8988T (cell line): ENCODE data around the gene BPIFB2.
"Not testable (repeated sequence)": the region's sequence is repeated elsewhere in the genome, so short reads cannot be mapped to it uniquely, and the experiment has no call there.

Experiments
- DNase-seq: peaks from one replicate; pipeline ENCODE4 v3.0.0; 2011

The BPIFB2 gene

DNA sequence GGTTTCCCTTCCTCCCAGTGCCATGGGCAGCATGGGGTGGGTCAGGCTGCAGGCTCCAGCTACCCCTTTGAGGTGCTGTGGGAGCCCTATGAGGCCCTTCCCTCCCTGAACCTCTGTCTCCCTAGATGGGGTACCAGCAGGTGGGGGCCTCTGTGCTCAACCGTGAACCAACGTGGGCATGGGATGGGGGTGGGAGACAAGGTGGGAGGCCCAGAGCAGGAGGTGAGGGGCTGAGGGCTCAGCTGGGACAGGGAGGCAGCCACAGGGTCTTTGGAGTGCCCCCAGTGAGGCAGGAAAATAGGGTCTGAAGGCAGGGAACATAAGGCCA lies 36.6 kb upstream of the BPIFB2 start:
- DNase-seq: no peak

DNA sequence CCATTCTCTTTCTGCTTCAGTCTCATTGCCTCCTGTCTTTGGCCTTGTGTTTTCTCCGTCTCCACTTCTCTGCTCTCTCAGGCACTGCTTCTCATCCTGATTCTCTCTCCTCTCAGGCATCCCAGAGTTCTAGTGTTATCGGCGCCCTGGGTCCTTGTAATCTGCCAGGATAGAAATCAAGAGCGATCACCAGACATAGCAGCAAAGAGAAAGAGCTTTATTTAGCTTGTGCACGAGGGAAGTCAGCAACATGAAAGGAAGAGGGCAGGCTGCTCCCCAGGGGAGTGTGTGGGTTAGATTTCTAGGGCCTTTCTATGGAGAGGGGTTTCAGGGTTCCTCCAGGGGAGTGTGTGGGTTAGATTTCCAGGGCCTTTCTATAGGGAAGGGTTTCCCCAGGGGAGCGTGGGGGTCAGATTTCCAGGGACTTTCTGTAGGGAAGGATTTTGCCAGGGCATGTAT lies 35.8 kb upstream of the BPIFB2 start:
- no peak for DNase-seq

DNA sequence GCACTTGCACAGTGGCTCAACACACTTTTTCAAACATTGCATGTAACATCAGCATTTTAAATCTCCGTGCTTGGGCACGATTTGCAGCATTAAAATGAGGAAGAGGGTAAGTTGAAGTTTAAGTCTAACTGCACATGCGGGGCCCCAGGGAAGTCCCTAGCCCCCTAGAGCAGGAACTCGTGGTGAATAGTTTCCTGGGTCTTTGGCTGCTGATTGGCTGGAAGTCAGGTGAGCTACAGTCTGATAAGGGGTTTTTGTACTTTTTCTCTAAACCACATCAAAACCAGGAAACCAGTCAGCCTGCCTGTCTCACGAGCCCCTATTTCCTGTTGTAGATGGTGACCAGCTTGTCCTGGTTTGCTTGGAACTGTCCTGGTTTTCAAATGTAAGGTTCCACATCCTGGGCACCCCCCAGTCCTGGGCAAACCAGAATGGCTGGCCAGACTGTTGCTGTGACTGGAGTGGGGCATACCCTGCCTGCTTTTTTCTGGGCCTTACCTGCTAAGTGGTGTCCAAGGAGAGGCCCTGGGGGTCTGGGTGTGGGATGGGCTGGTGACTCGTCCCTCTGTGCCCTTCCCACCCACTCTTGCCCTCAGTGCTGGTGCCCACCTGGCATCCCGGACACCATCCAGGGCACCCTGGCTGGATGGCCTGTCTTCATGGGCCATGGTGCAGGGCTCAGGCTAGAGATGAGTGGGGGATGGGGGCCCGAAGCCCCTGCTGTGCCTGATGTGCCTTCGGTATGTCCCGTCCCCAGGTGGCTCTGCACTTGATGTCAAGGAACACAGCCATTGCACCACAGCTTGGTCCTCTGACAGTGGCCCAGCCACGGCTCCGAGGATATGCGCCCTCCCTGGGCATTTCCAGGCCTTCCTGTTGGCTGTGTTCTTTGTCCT lies 35.1 kb upstream of the BPIFB2 start:
- DNase-seq: no peak

DNA sequence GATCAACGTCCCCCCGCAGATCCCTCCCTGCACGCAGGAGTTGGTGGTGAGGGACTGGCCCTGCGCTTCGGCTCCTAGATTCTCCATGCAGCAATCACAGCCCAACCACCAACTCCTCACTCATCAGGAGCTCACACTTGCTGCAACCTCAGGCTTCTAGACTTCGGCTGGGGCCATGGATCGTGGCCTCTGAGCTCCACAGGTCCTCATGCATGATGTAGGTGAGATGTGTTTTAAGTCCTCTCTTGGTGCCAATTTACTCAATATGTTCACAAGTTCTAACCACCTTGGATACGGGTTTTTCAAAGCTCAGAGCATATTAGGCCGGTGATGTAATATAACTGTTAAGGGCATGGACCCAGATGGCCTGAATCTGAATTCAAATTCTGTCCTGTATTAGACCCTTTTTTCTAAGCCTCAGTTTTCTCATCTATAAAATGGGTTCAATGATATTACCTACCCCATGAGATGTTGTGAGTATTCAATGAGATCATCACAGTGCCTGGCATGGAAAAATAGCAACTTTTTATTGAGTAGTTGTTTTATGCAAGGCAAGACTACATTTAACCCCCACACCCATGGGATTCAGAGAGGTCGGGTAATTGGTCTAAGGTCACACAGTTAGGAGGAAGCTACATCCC lies 34.3 kb upstream of the BPIFB2 start:
- no peak for DNase-seq

DNA sequence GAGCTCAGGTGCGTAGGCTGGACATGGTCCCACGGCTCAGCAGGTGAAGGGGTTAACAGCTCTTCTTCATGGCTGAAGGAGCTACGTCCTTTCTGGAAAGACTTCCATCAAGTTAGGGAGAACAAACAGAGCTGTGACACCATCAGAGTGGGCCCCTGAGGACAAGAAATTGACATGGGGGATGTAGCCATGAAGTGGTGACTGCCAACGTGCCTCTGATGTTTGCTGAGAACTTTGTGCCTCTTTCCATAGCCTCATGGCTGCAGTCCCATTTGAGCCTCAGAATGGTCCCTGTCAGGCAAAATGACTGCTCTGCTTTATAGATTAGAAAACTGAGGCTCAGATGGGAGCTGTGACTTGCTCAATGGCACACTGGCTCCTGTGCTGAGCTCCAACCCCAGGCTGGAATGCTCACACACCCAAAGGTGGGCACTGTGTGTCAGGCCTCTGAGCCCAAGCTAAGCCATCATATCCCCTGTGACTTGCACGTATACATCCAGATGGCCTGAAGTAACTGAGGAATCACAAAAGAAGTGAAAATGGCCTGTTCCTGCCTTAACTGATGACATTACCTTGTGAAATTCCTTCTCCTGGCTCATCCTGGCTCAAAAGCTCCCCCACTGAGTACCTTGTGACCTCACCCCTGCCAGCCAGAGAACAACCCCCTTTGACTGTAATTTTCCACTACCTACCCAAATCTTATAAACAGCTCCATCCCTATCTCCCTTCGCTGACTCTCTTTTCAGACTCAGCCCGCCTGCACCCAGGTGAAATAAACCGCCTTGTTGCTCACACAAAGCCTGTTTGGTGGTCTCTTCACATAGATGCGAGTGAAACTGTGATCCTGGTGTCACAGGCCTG lies 33.1 kb upstream of the BPIFB2 start:
- DNase-seq: not testable (repeated sequence)

DNA sequence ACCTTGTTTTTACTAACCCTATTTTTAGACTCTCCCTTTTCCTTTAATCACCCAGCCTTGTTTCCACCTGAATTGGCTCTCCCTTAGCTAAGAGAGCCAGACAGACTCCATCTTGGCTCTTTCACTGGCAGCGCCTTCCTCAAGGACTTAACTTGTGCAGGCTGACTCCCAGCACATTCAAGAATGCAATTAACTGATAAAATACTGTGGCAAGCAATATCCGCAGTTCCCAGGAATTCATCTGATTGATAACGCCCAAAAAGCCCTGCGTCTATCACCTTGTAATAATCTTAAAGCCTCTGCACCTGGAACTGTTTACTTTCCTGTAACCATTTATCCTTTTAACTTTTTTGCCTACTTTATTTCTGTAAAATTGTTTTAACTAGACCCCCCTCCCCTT lies 32.4 kb upstream of the BPIFB2 start:
- not testable (repeated sequence) for DNase-seq

DNA sequence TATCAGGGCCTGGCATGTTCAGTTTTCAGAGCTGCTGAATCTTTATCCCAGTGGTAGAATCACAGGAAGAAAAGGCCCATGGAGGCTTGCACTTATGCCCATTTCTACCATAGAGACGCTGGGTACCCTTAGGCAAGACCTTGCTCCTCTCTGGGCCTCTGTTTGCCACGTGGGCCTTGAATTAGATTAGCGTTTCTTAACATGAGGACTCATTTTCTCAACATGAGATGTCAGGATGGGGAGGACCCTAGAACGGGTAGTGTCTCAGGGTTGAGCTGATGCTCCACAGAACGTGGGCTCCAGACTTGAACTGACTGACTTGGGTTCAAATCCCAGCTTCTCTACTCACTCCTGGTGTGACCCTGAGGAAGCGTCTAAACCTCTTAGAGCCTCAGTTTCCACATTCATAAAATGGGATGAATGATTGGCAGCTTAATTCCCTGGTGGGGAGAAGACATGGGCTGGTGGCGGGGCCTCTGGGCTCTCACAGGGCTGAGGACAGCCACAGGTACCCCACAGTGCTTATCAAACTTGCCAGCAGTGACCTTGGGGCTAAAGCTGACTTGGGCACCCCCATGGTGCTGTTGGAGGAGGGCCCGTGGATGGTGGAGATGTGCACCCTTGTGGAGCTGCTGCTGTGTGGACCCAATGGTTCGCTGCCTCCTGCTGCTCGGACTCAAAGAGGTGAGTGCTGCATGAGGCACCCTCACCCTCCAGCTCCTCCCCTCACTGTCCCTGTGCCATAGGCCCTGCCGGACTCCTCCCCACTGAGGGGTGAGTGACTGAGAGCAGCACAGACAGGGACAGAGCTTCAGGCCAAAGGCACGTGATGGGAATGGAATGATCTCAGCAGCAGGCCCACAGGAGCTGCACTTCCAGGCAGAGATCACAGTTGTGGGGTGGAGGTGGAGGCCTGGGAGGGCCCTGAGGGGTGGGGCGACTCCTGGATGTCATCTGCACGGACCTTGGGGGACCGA lies 31.5 kb upstream of the BPIFB2 start:
- no peak for DNase-seq

DNA sequence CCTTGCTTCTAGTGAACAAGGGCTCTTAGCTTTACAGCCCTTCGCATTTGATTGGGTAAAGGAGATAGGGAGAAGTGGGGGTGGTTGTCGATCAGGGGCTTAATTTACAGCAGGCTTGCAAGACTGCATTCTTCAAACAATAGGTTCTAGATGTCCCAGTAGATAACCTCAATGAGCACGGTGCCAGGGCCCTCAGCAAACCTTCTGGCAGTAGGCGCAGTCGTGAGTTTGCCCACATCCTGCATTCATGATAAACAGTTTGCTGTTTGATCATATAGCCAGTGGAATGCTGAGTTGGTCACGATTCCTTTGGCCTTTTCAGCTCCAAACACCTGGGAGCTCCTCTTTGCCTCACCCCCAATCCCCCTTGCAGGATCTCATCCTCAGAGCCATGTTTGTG lies 30.8 kb upstream of the BPIFB2 start:
- no peak for DNase-seq

DNA sequence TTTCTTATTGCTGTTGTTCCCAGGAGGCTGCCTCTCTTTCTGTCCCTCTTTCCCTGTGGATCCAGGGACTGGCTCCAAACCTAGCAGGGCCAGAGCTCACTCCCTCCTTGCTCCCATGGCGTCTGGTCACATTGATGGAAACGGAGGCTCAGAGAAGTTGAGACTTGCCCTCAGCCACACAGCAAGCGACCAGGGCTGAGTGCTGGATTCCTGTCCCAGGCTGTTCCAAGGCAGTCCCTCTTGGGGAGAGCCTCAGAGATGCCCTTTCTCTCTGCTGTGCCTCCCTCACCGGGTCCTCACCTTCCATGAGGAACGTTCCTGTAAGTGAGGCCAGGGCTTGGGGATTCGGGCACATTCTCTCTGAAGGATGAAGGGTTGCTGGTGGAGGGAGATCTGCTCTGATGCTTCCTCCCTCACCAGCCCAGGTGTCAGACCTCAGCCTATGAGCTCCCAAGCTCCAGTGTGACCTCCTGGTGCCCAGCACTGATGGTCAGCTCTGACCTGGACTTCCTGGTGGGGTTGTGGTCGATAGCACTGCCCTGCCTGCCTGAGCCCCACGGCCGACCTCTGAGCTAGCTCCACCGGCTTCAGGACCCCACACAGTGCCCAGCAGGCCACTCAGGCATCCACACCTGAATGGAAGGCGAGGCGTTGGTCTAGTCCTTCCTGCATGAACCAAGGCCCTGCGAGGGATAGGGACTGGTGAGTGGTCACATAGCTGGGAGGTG lies 30.1 kb upstream of the BPIFB2 start:
- DNase-seq: no peak

DNA sequence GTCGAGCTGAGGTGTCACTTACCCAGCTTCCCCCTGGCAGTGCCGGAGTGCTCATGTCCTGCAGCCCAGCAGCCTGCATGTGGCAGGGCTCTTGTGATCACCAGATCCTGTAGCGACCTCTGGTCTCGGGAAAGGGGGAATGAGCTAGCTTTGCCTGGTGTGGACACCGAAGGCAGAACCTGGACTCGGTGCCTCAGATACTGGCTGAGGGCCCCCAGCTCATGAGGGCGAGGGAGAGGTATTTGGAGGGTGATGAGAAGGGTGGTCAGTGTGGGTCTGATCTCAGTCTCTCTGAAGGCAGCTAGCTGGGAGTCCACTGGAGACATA lies 29.5 kb upstream of the BPIFB2 start:
- no peak for DNase-seq

DNA sequence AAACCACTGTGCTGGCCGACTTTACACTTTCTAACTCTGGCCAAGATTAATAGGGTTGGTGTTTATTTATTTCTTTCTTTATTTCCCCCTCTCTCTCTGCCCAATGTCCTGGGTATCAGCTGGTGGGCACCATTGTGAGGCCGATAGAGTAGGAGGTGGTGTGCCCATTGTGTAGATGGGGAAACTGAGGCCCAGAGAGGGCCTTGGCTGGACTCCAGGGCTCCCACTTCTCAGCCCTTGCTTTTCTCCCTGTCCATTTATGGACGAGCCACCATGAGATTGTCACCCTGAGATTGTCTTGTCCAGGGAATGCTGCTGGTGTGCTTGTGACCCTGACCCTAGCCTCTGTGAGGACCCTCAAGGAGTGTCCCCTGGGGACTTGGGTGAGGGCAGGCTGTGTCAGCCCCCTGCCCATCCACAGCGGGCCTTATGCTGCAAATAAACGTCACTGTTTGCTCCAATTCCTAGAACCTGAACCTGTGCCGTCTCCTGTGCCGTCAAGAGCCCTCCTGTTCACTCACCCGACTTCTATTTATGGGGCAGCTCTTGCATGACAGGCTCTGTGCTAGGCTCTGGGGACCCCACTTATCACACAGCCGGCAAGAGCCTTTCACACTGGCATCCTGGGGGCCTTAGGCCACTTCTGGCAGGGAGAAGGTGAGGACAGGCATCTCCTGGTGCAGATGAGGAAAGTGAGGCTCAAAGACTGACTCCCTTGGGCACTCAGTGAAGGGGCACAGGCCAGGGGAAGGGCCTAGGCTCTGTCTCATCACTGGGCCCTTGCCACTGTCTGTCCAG lies 28.1 kb upstream of the BPIFB2 start:
- DNase-seq: no peak

DNA sequence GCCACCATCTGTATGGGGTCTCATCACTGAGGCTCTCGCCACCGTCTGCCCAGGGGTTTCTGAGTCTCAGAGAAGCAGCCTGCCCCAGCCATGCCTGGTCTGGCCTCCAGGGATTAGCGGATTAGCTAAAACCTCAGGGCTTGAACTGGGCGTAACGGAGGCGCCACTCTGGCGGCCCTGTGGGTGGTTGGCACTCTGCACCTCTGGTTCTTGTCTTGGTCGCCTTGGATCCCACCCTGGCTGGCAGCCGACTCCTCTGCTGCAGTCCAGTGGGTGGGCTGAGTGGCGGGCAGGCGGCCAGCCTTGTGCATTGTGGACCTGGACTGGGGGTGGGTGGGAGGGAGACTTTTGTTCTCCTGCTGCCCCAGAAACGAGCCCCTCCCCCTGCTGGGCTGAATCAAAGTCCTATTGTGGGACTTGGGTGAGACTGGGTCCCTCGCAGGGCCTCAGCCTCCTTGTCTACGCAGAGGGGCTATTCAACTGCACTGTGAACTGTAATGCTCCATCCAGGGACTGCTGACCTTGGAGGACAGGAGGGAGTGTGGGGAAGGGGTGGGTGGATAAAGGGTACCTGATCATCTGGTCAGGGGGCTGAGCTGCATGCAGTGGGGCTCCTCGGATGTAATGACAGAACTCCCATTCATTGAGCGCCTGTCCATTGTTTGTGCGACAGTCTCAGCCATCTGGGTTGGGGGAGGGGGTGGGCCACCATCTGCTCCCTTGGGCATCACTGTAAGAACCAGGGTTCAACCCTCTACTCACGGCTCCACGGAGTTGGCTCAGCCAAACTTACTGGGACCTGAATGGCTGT lies 27.2 kb upstream of the BPIFB2 start:
- no peak for DNase-seq

DNA sequence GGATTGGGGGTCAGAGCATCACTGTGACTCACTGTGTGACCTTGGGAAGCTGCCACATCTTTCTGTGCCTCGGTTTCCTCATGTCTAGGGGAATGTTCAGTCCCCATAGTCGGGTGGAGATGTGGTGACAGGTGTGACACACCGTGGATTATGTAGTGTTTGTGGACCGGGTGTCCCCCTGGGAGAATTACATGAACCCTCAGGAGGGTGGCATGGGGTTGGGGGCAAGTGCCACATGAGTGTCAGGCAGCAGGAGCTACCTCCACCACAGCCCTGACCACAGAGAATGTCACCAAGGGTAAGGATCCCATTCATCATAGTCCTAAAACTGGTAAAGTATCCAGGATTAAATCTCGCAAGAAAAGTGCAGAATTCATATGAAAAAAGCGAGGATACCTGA lies 26.5 kb upstream of the BPIFB2 start:
- no peak for DNase-seq

DNA sequence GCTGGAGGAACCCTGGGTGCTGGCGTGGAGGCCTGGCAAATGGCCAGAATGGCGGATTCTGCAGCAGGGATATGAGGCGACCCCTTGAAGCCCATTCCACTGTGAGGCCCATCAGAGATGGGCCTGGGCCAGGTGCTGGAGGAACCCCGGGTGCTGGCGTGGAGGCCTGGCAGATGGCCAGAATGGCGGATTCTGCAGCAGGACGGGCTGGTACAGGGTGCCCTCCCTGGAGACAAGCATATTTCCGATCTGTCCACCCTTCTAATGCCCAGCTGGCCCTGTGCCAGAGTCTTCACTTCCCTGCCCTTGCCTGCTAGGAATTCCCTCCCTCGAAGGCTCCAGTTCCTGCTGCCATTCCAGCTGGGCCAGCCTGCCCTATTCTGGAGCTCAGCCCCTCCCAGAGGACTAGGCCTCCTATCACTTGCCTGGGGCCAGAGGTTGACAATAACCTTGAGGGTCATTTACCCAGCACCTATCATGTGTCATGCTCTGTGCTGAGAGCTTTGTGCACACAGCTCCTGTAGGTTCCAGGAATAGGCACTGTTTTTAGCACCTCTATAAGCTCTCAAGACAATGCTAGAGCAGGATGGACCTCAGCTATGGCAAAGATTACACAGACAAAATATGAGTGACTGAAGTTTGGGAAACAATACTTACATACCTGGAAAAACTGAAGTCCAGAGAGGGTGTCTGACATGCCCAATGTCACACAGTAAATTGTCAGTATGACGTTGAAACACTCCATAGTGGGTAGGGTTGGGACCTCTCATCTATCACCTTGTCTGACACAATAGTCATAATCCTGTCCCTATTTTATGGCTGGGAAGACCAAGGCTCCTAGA lies 24.7 kb upstream of the BPIFB2 start:
- no peak for DNase-seq

DNA sequence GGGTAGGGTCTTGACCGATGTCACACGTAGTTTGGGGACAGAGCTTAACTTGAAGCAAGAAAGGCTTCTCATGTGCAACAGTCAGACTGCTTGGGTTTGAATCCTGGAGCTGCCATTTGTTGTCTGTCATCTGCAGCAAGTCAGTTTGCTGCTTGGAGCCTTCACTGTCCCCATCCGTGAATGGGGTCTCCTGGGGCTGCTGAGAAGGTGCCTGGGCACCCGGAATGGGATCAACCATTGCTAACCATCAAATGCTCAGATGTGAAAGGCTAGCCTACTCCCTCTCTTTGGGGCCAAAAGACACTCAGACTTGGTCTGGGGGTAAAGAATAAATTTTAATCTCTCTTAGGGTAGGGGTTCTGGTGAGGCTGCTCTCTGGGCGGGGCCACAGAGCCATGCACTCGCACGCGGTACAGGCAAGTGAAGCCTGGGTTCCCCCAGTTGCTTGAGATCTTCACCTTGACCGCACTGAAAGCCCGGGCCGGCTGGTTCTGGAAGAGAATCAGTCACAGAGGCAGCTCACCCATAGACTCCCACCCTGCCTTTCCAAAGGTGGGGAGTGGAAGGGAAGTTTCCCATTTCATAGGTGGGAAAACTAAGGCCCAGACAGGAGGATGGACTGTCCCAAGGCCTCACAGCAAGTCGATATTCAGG lies 23.9 kb upstream of the BPIFB2 start:
- DNase-seq: no peak

DNA sequence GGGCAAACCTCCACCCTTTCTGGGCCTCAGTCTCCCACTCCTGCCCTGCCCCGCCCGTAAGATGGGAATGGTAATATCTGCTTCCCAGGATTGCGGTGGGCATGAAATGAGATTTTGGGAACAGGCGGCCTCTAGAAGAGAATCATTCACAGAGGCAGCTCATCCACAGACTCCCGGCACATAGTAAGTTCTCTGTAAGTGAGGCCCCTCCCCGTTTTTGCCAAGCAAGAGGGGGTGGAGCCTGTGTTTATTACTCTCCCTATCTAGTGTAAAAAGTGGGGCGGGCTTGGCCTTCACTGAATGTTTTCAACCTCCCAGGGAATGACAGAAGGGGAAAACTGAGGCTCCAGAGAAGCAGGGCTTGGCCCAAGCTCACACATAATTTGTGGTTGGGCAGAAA lies 23.3 kb upstream of the BPIFB2 start:
- DNase-seq: no peak

DNA sequence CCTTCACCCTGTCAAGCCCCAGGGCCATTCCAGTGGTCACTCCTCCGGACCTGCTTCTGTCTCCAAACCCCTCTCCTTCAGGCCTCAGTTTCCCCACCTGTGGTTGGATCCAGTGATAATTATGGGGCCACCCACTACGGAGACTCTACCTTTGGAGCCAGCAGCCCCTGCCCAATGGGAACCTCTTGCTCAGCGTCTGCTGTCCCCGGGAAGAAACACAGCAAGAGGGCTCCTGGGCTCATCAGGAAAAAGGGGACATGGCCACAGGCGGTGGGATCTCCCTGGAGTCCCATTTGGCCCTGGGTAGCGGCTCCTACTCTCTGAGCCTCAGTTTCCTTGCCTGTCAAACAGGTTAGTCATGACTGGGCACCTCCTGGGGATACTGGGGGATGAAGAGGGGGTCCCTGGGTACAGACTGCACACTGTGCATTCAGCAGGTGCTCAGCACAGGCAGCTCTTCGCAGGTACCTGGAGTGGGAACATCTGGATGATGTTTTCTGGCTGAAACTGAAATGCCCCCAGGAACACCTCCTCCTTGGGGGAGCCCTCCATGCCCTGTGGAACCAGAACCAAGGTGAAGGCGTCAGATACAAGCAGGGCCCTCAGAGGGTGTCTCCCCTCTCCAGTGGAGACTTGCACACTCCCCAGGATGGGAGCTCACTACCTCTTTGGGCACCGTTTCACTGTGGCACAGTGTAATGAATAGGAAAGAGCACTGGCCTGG lies 22.7 kb upstream of the BPIFB2 start:
- no peak for DNase-seq

DNA sequence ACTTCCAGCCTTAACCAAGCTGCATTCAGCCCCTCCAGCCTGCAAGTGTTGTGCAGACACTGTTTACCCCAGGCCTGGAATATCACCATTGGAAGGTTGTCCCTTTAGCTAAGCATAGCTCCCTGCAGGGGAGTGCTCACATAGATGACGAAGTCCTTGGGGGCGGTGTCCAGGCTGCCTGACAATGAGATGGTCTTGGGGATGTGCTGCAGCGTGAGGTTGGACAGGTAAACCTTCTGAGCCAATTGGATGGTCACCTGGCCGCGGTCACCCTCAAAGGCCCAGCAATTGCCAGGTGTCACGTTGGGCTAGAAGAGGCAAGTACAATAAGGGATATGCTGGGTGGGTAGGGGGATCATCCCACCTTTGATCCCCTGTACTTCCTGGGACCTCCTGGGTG lies 21.9 kb upstream of the BPIFB2 start:
- no peak for DNase-seq
